Smooth muscle cell (in vitro differentiated cells): ENCODE measurements around the gene TRIM2. TPM values are rescaled to one million over a fixed set of nuclear protein-coding genes. Genes with fewer than 3 reads are reported as not detected.

Source experiments
- DNase-seq: peaks from one replicate; lab custom pipeline; 2025; ENCODE audit not compliant: unreplicated experiment; lab: John Stamatoyannopoulos, UW
- H2AFZ ChIP-seq: fragments of 200-600 bp; sonication (generic); 2 replicates; pipeline ENCODE4 v1.6.0; 2016; ENCODE audit warnings: antibody characterized with exemption, low read depth, mild to moderate bottlenecking
- H3F3A ChIP-seq: fragments of 200-600 bp; sonication (generic); 2 replicates; pipeline ENCODE4 v1.6.0; 2017; ENCODE audit warnings: antibody characterized with exemption, low read depth
- H3K27ac ChIP-seq: fragments of 200-600 bp; sonication (generic); 2 replicates; pipeline ENCODE4 v1.5.1; 2016; ENCODE audit warnings: low read depth, mild to moderate bottlenecking
- H3K27me3 ChIP-seq: fragments of 200-600 bp; sonication (generic); 2 replicates; pipeline ENCODE4 v1.6.1; 2016; ENCODE audit warnings: low read depth, mild to moderate bottlenecking
- H3K36me3 ChIP-seq: fragments of 200-600 bp; sonication (generic); 2 replicates; pipeline ENCODE4 v1.5.1; 2016; ENCODE audit warnings: low read depth
- H3K4me1 ChIP-seq: fragments of 200-600 bp; sonication (generic); 2 replicates; pipeline ENCODE4 v1.5.1; 2016; ENCODE audit warnings: low read depth
- H3K4me2 ChIP-seq: fragments of 200-600 bp; sonication (generic); 2 replicates; pipeline ENCODE4 v1.6.0; 2016; ENCODE audit warnings: mild to moderate bottlenecking
- H3K4me3 ChIP-seq: fragments of 200-600 bp; sonication (generic); 2 replicates; pipeline ENCODE4 v1.5.1; 2016; ENCODE audit warnings: mild to moderate bottlenecking
- H3K79me2 ChIP-seq: fragments of 200-600 bp; sonication (generic); 2 replicates; pipeline ENCODE4 v1.6.0; 2016; ENCODE audit warnings: low read depth, mild to moderate bottlenecking
- H3K9ac ChIP-seq: fragments of 200-600 bp; sonication (generic); 2 replicates; pipeline ENCODE4 v1.6.0; 2016; ENCODE audit warnings: low read depth
- H3K9me3 ChIP-seq: fragments of 200-600 bp; sonication (generic); replicated peaks from 2 replicates; pipeline ENCODE4 v1.5.1; 2016; ENCODE audit warnings: low read depth
- H4K20me1 ChIP-seq: fragments of 200-600 bp; sonication (generic); 2 replicates; pipeline ENCODE4 v1.6.0; 2016; ENCODE audit warnings: low read depth
- WGBS: methylation state at CpG from one replicate; pipeline ENCODE4 v1.1.7; 2016; ENCODE audit warnings: low lambda C conversion rate; 5-methylcytosine and 5-hydroxymethylcytosine counted together
- polyA plus RNA-seq: library from polyadenylated mRNA; unstranded; fragments of >200 nt; fragmentation: Nextera tagmentation; extraction: Ambion mirVana; gene quantifications from 2 replicates; pipeline ENCODE4 v1.2.1, GENCODE V29; 2016
- total RNA-seq: library from RNA; depleted of rRNA; stranded (reverse); fragments of >200 nt; gene quantifications from 2 replicates; pipeline ENCODE4 v1.2.3, GENCODE V29; 2014
- TF ChIP-seq, protein P1 (sequence below): fragments of 200-600 bp; sonication (generic); IDR thresholded peaks from 2 replicates; pipeline ENCODE4 v1.5.1; 2017; ENCODE audit warnings: borderline replicate concordance, mild to moderate bottlenecking, antibody characterized with exemption; ENCODE audit not compliant: insufficient read depth, poor library complexity, severe bottlenecking

The TRIM2 gene
- total and polyA plus RNA-seq, 2 experiments from 2014 or later: 9.1 to 33.4 TPM

DNA sequence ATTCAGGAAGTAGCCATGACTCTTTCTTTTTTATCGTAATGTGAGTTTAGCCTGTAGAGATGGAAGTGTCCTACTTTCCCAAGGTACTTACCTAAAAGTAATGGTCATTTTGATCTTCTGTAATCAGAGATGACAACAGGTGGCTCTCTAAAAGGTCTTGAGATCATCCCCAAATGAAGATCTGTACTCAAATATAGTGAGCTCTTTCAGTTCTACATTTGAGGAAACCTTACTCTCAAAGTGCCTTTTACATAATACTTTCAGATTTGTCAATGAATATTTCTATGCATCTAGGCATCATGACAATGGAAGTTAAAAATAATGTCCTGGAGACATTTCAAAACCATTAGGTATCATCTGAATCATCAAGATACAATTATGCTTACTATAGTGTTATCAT lies 123.0 kb downstream of the TRIM2 start:
- Histone ChIP-seq H4K20me1 (no peaks in the 10 kb centered on the region), H3K36me3 (no peaks in the 10 kb centered on the region), H3K4me3 (no peak overlapping the region), H3K4me1 (no peaks in the 10 kb centered on the region), H3K79me2 (no peaks in the 10 kb centered on the region), H3K27me3 (no peaks in the 10 kb centered on the region), H2AFZ (no peak overlapping the region), H3F3A (no peaks in the 10 kb centered on the region), H3K9me3 (no peaks in the 10 kb centered on the region), H3K4me2 (no peak overlapping the region), H3K9ac (no peak overlapping the region), H3K27ac (no peak overlapping the region)
- WGBS: 100% methylated on average over 1 of the region's 1 CpG
- TF ChIP-seq, protein P1, sequence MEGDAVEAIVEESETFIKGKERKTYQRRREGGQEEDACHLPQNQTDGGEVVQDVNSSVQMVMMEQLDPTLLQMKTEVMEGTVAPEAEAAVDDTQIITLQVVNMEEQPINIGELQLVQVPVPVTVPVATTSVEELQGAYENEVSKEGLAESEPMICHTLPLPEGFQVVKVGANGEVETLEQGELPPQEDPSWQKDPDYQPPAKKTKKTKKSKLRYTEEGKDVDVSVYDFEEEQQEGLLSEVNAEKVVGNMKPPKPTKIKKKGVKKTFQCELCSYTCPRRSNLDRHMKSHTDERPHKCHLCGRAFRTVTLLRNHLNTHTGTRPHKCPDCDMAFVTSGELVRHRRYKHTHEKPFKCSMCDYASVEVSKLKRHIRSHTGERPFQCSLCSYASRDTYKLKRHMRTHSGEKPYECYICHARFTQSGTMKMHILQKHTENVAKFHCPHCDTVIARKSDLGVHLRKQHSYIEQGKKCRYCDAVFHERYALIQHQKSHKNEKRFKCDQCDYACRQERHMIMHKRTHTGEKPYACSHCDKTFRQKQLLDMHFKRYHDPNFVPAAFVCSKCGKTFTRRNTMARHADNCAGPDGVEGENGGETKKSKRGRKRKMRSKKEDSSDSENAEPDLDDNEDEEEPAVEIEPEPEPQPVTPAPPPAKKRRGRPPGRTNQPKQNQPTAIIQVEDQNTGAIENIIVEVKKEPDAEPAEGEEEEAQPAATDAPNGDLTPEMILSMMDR: no peak
- DNase-seq: no peak

DNA sequence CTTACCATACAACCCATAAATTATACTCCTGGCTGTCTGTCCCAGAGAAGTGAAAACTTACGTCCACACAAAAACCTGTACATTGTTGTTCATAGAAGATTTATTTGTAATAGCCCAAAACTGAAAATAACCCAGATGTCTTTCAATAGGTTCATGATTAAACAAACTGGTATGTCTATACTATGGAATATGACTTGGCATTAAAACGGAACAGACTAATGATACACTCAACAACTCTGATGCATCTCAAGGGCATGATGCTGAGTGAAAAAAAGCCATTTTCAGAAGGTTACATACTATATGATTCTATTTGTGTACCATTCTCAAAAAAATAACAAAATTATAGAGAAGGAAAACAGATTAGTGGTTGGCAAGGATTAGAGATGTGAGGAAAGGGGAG lies 128.7 kb downstream of the TRIM2 start:
- no peaks in the 10 kb centered on the region for H3K36me3 ChIP-seq
- 95% methylated on average over 2 of the region's 2 CpGs for WGBS
- no peak overlapping the region for H3K9ac ChIP-seq
- DNase-seq: no peak
- TF ChIP-seq, protein P1: no peak
- no peak overlapping the region for H3K27ac ChIP-seq
- no peaks in the 10 kb centered on the region for H3K4me1 ChIP-seq
- H3K79me2 ChIP-seq: no peaks in the 10 kb centered on the region
- no peaks in the 10 kb centered on the region for H3K27me3 ChIP-seq
- no peaks in the 10 kb centered on the region for H4K20me1 ChIP-seq
- H3K4me3 ChIP-seq: no peak overlapping the region
- no peaks in the 10 kb centered on the region for H3K9me3 ChIP-seq
- H3F3A ChIP-seq: no peaks in the 10 kb centered on the region
- H2AFZ ChIP-seq: no peak overlapping the region
- no peak overlapping the region for H3K4me2 ChIP-seq

DNA sequence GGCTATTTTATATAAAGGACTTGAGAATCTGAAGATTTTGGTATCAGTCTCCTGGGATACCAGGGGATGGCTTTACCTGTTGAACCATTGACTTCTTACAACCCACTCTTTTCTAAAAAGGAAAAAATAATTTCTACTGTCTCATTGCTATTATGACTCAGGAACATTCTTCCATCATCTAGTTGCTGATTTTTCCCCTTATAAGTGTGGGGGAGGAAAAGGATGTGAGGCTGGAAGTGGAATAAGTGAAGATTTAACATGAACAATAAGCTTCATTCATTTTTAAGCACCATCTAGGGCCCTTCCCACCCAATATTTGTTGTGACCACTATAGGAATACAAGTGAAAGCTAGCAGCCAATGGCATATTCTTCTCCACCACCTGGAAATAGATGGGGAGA lies 129.6 kb downstream of the TRIM2 start:
- Histone ChIP-seq H3K9ac (no peak overlapping the region), H3F3A (no peaks in the 10 kb centered on the region), H3K79me2 (no peaks in the 10 kb centered on the region), H4K20me1 (no peaks in the 10 kb centered on the region), H3K9me3 (no peaks in the 10 kb centered on the region), H3K27me3 (no peaks in the 10 kb centered on the region), H3K4me2 (no peak overlapping the region), H3K4me1 (no peaks in the 10 kb centered on the region), H3K4me3 (no peak overlapping the region), H3K27ac (no peak overlapping the region), H2AFZ (no peak overlapping the region), H3K36me3 (no peaks in the 10 kb centered on the region)
- no peak for DNase-seq
- TF ChIP-seq, protein P1: no peak

DNA sequence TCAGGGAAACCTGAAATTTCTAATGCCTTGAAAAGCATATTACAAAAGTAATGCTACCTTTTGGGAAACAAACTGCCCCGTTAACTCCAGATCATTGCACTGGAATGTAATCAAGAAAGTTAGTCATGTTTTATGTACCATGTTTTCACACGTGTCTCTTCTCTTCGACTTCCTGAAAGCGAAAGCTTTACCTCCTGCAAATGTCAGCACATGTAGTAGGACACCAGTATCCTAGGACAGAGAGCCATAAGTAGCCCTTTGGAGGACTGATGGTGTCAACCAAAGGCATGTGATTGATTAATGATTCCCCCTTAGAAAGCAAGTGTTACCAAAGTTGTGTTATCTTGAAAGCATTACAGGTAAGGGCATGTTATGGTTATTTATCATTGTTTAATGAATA lies 131.4 kb downstream of the TRIM2 start:
- no peaks in the 10 kb centered on the region for H3K27me3 ChIP-seq
- H3K9me3 ChIP-seq: no peaks in the 10 kb centered on the region
- H3K79me2 ChIP-seq: no peaks in the 10 kb centered on the region
- no peaks in the 10 kb centered on the region for H3K4me1 ChIP-seq
- 80% methylated on average over 4 of the region's 4 CpGs for WGBS
- no peak overlapping the region for H3K4me3 ChIP-seq
- no peak overlapping the region for H3K4me2 ChIP-seq
- DNase-seq: no peak
- no peaks in the 10 kb centered on the region for H4K20me1 ChIP-seq
- H3K36me3 ChIP-seq: no peaks in the 10 kb centered on the region
- H3K27ac ChIP-seq: no peak overlapping the region
- no peaks in the 10 kb centered on the region for H3F3A ChIP-seq
- TF ChIP-seq, protein P1: no peak
- H2AFZ ChIP-seq: no peak overlapping the region
- H3K9ac ChIP-seq: no peak overlapping the region
